G401 (cell line): ENCODE results near the gene SREBF1. TPM values are rescaled to one million over a fixed set of nuclear protein-coding genes. Genes with fewer than 3 reads are reported as not detected.
A peak's percentile ranks its signal among the peaks of the same experiment; 100 is the strongest.

ENCODE experiments used
- DNase-seq: peaks from one replicate; pipeline ENCODE4 v3.0.0-alpha.2; 2015; ENCODE audit warnings: low spot score
- in situ Hi-C: cut with HindIII; loops from 2 replicates; pipeline ENCODE4 v1.10.0; 2016; ENCODE audit warnings: low sequenced_read_pairs, mixed read lengths
- total RNA-seq: library from RNA; depleted of rRNA; stranded (reverse); fragments of >200 nt; shearing (Covaris generic); gene quantifications from 2 replicates; pipeline ENCODE4 v1.2.3, GENCODE V29; 2014; rRNA removed

The SREBF1 gene
- total RNA-seq = 116 and 155 TPM in 2 replicates

DNA sequence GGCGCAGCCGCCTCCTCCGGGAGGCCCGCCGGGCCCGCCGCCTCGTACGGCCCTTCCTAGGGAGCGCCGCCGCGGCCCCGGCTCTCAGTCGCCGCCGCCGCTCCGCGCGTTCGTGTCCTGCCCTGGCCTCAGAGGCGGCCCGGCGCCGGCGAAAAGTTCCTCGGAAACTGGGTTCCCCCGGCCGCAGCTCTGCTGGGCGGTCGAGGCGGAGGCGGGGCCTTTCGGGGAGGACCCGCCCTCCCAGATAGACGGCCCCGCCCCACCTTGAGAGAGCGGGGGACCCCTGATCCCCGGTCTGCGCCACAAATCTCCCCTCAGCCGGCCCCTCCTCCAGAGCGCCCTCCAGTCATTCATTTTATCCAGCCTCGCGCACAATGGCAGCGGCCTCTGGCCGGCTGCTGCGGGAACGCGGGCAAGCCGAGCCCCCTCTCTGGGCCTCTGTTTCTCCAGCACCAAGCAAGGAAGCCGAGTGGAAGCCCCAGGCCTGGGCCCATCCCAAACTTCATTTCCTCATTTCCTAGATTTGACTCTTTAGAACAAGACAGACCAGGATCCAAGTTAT lies at the start of gene SREBF1:
Gene SREBF1, minus strand, starts transcription at position 169 of the 562 bp plus-strand sequence. CDS start 169 bp downstream, outside the sequence.
- peak; percentile 49 for DNase-seq
- in situ Hi-C loops = no loop called here

DNA sequence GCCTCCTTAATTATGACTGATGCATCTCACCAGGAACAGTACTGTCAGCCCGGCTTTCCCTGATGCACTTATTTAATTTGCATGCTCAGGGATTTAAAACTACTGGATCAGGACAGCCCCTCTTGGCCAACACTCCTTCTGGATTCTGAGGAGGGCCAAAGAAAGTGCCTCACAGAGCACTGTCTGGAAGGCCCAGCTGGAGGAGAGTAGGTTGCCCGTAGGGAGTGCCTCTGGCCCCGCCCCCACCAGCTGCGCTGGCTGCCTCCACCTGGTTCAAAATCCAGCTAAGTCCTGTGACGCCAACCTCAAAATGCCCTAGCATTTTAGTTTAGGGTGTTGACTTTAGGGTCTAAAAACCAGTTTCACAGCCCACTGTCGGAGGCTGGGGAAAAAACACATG lies 49.4 kb upstream of the SREBF1 start:
- DNase-seq = no peak
- in situ Hi-C loops = loop anchor here (25.0 kb wide), 1 partner anchor 151 kb away; the partner anchor contains the start of genes ATPAF2 and GID4

DNA sequence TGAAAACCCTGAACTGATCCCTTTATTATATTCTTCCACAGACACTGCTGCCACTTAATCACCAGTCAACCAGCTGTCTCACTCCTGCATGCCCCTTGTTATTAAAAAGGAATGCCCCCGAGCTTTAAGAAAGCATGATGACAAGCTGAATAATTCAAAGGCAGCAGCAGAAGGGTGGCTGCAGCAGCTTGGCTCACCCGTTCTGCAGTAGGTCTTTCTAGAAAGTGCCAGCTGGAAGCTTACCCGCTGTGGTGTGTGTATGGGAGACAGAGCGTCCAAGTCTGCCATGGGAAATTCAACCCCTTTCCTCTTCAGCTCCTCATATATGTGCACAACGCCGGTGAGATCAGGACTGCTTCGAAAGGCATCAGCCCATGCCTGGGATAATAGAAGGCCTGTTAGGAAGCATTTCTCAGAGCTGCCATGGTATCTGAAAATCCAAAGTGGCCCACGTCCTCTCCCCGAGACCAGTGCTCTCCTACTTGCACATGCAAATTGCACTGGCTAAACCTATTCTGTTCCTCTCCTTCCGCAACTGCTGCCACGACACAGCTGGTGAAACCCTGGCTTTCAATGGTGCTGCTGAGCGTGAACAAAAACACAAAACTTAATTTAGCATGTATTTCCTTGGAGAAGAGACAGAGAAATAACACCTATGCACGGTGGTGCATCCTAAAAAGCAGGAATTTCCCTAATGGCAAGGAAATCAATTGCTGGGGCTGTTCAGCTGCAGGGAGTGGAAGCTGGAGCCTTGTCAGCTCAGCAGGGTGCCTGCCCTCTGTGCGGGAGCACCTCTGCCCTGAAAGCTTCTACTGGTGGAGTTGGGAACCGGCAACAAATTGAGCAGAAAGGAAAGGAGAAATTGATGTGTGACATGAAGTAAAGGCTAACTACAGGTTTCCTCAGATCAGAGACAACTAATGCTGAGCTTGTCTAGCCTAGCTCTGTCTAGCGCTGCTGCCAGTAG lies 47.9 kb upstream of the SREBF1 start:
- in situ Hi-C loops = loop anchor here (25.0 kb wide), 1 partner anchor 153 kb away; the partner anchor contains the start of genes ATPAF2 and GID4

DNA sequence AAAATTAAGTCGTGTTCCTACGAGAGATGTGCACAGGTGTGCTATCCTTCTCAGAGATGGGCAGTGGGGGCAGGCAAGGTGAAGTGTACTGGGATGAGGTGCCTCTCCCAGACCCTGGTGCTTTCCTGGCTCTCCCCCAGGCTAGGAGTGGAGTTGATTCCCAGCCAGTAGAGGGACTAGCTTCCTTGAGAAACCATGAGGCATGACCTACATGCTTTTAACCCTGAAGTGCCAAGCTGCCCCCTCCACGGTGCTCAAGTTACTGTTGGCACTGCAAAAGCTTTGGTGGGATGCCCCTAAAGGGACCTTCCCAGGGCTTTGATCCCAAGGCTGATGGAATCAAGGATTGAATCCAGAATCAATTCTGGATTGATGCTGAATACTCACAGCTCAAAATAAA lies 47.0 kb upstream of the SREBF1 start:
- in situ Hi-C loops = loop anchor here (25.0 kb wide), 1 partner anchor 154 kb away; the partner anchor contains the start of genes ATPAF2 and GID4
- no peak for DNase-seq

More for the DNA sequence above, 47.9 kb upstream of the SREBF1 start:
- DNase-seq = peak; percentile 62

GRCh38 chr17:17882082-17882581 lies 45.3 kb upstream of the SREBF1 start:
- in situ Hi-C loops = loop anchor here (25.0 kb wide), 1 partner anchor 155 kb away; the partner anchor contains the start of genes ATPAF2 and GID4
- DNase-seq = no peak

GRCh38 chr17:17880577-17881196 lies 43.9 kb upstream of the SREBF1 start:
- in situ Hi-C loops = loop anchor here (25.0 kb wide), 1 partner anchor 157 kb away; the partner anchor contains the start of genes ATPAF2 and GID4
- no peak for DNase-seq

DNA sequence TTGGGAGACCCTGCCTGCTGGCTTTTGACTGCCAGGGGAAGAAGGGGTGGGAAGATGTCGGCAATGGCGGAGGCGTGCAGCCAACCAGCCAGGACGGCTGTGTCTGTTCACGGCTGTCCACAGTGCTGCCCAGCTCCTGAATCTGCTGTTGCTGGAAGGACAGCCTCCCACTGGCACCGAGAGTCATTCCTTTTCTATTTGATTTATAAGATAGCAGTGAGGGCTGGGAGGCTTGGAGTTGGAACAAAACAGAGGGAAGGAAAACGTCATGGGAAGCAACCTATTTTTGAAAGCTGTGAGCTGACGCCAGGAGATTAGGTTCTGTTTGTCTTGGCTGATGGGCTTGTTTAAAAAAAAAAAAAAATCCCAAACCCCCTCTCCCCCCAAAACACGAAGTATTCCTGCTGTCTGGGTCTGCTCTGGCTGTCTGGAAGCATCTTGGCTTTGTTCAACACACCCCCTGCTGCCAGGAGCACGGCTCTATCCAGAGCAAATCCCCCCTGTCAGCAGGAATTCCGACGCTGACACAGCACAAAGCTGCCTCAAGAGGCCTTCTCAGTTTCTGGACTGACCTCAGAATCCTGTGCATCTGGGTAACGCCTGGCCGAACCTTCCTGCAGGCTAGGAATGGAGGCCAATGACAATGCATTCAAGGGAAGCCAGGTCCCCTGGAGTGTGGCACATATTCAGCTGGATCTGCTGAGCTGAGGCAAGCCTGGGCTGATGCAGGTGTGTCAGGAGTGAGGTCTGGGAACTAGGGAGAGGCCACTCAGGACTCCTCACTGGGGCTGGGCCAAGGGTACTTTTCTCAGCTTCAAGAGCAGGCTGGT lies 41.0 kb upstream of the SREBF1 start:
- DNase-seq = peak; percentile 63
- in situ Hi-C loops = loop anchor here (25.0 kb wide), 1 partner anchor 160 kb away; the partner anchor contains the start of genes ATPAF2 and GID4

DNA sequence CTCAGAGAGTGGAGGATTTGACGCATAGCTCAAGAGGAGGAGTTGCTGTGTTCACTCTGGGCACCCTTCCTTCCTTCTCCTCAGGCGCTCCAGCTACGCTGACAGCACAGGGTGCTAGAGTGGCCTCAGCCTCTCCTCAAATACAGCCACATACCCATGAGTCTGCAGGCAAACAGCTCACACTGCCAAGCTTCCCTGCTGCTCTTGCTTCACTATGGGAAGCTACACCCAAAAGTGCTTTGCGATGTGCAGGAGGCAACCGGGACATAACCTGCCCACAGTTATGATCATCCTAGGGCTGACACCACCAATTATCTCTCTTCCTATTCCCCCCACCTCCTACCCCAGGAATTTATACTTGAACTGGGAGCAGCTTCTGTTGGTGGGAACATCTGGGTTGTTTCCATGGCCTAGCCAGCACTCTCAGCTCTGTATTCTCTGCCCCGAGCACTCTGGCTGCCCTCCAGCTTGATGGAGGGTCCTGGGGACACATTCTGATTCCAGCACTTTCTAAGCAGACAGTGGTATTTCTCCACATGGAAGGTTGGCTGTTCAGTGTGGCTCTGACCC lies 40.3 kb upstream of the SREBF1 start:
- no peak for DNase-seq
- in situ Hi-C loops = loop anchor here (25.0 kb wide), 1 partner anchor 160 kb away; the partner anchor contains the start of genes ATPAF2 and GID4

- DNase-seq = no peak
- in situ Hi-C loops = no loop called here
Measured at GRCh38 chr17:17874478-17874877, 37.7 kb upstream of the SREBF1 start.

- DNase-seq = no peak
- in situ Hi-C loops = no loop called here
Measured at GRCh38 chr17:17873450-17873991, 36.7 kb upstream of the SREBF1 start.

GRCh38 chr17:17872547-17873345 lies 36.0 kb upstream of the SREBF1 start:
- in situ Hi-C loops = no loop called here
- no peak for DNase-seq

DNA sequence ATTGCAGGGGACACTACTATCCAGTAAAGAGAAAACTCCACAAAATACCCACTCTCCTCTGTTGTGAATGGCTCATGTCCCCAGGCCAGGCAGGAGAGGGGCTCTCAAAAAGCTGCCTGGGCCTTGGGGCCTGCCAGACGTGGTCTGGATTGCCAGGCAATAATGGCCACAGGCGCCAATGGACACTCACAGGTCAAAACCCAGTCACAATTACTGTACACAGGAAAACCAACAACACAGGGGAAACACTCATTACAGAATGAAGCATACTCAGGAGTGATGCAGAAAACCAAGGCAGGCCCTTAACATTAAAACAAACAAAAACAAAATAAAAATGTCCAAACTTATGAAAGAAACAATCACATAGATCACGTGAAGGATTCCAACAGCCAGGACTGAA lies 35.1 kb upstream of the SREBF1 start:
- in situ Hi-C loops = no loop called here
- DNase-seq = no peak

DNA sequence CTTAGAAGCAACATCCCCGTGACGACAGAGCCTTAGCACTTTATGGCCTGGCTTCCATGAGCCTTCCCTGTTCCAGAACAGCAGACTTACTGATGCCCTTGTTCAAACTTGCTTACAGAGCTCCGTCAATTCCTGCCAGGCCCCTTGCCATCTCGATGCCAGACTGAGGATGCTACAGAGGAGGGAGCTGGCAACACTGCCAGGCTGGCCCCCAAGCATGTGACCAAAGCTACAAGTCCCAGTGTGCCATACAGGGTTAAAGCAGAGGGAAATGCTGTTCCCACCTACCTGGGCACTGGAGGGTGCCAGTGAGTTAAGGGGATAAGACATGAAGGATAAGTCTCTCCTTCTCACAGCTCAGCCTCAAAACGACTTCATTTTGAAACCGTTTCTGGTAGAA lies 33.5 kb upstream of the SREBF1 start:
- in situ Hi-C loops = no loop called here
- DNase-seq = no peak

DNA sequence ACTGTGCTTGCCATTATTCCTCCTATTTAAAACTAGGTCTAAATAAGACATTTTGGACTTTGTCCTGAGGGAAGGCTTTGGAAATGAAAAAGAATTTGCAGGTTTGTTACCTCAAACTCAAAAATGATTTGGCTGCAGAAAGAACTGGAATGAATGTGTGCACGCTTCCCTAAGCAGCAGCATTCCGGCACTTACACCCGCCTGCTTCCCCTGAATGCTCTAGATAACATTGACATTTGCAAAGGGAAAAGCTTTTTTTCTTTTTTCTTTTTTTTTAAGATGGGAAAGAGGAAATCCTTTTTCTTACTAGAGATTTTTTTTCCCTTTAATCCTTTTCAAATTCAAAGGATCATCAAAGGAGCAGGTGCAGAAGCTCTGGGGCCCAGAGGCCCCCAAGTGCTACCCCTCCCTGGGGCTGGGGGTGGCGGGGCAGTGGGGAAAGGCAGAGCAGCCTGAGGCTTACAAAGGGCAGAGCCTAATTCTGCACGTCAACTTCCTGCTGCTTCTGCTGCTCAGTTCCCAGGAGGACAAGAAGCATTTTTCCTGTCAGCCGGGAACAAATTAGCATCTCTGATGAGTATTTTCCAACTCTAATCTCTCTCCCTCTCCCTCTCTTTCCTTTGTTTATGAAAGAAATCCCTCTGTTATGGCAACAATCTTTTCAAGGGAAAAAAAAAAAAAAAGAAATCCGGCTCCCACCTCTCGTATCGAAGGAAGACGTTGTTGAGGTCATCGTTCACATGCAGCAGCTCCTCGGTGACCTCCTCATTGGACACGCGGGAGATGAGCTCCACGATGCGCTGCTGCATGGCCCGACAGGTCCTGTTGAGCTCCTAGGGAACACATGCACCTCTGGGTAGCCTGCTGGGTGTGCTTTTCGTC lies 32.1 kb upstream of the SREBF1 start:
- DNase-seq = no peak
- in situ Hi-C loops = no loop called here

DNA sequence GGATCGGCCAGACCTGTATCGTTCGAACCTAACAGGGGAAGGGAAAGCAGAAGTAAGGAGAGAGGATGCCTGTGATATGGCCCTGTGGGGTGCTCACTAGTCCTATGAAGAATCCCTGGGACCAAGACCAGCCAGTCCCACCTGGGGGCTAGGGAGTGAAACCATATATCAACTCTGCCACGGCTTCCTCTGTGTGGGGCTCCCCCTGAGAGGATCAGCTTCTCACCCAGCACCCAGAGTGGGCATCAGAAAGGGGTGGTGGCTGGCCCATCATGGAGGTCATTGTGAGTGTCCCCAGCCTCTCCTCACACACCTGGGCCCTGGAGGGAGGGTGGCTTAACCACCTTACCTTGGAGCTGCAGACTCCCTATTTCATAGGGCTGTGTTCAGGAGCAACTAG lies 30.1 kb upstream of the SREBF1 start:
- in situ Hi-C loops = no loop called here
- DNase-seq = no peak

DNA sequence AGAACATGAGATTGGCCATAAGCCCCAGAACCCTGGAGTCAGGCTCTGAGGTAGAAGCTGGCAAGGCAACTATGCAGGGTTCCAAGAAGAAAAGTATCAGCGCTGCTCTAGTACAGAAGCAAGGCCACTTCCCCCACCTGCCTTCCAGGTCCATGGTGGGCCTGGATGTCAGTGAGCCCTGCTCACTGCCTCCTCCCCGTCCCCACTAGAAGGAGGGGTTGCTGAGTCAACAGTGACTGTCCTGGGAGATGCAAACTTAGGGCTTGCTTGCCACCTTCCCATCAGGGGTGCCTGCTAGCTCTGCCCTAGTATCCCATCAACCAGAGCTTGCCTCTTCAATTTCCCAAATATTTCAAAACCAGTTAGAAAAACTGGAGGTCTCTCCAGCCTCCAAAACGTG lies 29.6 kb upstream of the SREBF1 start:
- in situ Hi-C loops = no loop called here

More for the DNA sequence above, 29.6 kb upstream of the SREBF1 start:
- DNase-seq = no peak
